NOMO-1 treated with DMSO at 0.1 percent for 48 hours (cell line): ENCODE results near the gene TRAPPC3.
"Not testable (repeated sequence)": the region's sequence is repeated elsewhere in the genome, so short reads cannot be mapped to it uniquely, and the experiment has no call there.

ENCODE experiments used
- DNase-seq: peaks from one replicate; lab custom pipeline; 2025; ENCODE audit not compliant: unreplicated experiment; lab: John Stamatoyannopoulos, UW

Gene TRAPPC3

DNA sequence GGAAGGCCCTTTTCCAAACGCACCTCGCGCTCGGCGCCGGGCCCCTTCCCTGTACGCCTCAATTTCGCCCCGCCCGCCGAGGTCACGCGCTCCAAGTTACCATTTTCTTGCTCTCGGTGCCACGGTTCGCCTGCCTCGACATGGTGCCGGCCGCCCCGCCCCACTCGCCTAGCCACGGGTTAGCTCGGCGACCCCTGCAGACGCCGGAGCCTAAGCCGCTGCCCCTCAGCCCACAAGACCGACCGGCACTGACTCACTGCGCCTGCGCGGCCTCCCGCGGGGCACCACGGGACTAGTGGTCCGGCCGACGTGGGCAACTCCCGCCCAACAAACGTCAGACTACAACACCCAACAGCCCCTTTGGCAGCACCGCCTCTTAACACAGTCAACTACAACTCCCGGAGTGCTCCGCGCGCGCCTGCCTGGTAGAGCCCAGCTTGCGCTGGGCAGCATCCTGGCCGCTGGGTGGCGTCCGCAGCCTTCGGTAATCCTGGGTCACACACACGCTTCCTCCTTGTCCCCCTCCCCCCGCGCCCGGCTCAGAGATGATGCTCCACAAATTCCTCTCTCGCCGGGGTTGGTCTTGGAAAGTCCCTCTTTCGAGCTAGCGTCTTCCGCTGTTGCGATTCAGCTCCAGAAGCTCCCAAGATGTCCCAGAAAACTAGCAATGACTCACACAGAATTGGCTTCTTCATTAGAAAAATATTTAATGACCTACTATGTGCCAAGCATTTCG, at the start of gene TRAPPC3:
Gene TRAPPC3, minus strand, starts transcription at position 250 of the 736 bp plus-strand sequence. Its CDS starts 108 bp downstream, at position 142.
- peak; percentile 100 for DNase-seq

DNA sequence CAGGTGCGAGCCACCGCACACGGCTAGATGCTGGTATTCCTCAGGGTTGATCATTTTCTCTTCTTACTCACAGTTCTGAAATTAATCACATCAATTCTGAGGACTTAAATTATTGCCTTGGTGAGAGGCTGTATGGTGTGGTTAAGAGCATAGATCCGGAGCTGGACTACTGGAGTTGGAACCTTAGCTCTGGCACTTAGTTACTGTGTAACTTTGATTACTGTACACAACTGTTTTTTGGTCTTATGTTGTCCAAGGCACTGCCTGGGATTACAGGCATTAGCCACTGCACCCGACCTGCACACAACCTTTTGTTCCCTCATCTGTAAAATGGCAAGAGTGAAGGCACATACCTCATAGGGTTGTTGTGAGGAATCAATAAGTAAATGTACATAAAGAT, 49.4 kb upstream of the TRAPPC3 start:
- DNase-seq, result no peak

DNA sequence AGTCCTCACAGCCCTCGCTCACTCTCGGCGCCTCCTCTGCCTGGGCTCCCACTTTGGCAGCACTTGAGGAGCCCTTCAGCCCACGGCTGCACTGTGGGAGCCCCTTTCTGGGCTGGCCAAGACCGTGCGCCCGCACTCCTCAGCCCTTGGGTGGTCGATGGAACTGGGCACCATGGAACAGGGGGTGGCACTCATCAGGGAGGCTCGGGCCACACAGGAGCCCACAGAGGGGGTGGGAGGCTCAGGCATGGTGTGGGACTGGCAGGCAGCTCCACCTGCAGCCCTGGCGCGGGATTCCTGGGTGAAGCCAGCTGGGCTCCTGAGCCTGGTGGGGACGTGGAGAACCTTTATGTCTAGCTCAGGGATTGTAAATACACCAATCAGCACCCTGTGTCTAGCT, 47.5 kb upstream of the TRAPPC3 start:
- DNase-seq, result not testable (repeated sequence)

DNA sequence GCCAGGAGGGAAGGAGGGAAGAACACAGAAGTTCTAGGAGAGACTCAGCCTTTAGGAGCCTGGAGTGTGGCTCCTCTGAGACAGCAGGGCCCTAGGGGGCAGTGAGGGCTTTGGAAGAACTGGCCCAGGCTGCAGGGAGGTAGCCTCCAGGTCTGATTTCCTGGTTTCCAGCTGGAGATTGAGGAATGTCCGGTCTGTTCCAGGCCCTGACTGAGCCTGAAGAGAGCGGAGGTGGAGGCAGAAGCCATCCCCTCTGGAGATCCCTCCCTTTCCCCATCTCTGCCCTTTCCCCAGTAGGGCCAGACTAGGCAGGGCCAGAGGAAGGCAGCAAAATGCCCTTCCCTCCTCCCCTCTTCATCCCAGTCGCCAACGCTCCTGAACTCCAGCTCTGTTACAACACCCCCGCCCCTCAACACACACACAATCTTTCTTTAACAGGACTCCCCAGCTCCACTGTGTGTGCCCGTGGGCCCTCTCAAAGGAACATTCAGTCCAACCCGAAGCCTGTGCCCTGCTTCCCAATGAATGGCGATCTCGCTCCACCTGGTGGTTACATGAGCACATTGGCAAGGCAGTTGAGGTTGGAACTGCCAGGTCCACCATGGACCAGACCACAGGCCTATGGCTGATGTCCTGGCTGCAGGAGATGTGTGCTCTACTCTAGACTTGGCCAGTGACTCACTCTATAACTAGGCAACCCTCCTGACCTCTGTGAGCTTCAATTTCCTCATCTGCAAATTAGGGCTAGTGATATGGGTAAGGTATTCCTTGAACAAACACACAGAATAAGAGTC, 38.7 kb upstream of the TRAPPC3 start:
- peak; percentile 80 for DNase-seq

DNA sequence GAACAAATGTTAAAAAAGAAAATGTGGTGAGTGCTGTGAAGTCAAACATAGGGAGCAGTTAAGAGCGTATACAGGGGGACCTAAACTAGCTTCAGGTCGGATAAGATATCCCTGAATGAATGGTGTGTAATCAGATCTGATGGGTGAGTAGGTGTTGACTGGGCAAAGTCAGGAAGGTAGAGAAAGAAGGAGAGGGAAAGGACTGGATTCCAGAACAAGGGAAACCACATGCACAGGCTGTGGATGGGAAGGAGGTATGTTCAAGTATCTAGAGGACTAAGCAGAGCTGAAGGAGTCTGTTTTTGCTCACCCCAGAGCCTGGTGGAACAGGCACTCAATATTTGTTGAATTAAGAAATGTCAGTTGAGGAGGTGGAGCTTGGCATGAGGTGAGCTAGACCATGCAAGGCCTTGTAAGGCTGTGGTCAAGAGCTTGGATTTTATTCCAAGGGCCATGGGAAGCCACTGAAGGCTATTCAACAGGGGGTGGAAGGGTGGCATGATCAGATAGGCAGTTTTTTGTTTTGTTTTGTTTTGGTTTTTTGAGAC, 34.1 kb upstream of the TRAPPC3 start:
- no peak for DNase-seq

DNA sequence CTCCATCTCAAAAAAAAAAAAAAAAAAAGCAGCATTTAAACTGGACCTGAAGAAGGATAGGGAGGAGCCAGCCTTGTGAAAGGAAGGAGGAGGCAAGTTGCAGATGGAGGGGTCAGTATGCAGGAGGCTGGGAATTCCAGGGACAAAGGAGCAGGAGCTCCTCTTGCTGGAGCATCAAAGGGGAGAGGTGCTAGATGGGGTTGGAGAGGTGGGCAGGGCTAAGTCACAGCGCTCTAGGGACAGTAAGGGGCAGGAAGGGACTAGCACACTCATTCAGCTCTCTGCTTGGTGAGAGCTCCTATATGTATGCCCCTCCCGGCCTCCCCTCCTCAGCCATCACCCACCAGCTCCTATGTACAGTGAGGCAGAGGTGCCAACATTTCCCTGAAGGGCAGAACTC, 33.4 kb upstream of the TRAPPC3 start:
- no peak for DNase-seq

DNA sequence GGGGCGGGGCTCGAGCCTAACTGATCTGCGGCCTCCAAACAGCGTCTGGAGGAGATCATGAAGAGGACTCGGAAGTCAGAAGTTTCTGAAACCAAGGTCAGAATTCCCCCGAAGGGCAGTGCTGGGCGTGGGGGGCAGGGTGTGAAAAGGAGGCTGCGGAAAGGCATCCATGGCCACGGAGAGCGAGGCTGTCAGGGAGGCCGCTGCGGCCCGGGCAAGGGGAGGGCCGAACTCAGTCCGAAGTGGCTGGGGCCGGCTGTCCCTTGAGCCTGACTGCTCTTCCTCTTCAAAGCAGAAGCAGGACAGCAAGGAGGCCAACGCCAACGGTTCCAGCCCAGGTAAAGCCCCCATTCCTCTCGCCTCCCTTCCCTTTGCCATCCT, 29.9 kb upstream of the TRAPPC3 start:
- no peak for DNase-seq

DNA sequence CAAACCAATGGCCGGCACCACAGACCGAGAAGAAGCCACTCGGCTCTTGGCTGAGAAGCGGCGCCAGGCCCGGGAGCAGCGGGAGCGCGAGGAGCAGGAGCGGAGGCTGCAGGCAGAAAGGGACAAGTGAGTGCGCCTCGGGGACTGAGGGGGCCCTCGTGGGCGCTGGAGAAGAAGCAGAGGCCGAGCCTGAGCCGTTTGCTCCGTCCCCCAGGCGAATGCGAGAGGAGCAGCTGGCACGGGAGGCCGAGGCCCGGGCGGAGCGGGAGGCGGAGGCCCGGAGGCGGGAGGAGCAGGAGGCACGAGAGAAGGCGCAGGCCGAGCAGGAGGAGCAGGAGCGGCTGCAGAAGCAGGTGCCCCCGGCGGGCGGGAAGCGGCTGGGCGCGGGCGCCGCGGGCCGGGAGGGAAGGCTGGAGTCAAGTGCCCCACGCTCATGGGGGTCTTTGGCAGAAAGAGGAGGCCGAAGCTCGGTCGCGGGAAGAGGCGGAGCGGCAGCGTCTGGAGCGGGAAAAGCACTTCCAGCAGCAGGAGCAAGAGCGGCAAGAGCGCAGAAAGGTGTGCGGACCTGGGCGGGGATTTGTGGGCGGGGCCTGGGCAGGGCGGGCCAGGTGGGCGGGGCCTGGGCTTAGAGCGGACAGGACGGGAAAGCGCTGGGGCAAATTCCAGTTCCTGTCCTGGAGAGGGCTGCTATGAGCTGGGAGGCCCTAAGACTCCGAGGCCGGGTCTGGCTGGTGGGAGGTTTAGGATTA, 29.4 kb upstream of the TRAPPC3 start:
- no peak for DNase-seq

DNA sequence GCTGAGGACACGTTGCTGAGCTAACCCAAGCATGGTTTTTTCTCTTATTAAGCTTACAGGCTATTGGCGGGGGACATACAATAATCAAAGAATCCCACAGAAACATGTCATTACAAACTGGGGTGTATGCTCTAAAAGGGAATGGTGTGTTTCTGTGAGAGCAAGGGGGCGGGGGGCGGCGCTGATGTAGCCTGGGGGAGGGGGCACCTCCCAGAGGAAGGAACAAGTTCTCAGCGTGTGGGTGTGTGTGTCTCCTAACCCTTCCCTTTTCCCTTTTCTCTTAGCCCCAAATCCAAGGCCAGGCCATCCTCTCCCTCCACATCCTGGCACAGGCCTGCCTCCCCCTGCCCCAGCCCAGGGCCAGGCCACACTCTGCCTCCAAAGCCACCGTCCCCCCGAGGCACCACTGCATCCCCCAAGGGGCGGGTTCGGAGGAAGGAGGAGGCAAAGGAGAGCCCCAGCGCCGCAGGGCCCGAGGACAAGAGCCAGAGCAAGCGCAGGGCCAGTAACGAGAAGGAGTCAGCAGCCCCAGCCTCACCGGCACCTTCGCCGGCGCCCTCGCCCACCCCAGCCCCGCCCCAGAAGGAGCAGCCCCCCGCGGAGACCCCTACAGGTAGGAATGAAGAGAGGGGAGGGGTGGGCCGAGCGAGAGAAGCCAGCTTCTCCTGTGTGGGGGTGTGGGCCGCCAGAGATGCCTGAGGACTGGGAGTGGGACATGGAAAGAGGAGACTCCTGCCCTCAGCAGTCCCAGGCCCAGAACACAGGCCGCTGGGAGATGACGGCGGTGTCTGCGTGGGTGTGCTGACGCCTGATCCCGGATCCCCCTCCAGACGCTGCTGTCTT, 28.5 kb upstream of the TRAPPC3 start:
- DNase-seq, result no peak

DNA sequence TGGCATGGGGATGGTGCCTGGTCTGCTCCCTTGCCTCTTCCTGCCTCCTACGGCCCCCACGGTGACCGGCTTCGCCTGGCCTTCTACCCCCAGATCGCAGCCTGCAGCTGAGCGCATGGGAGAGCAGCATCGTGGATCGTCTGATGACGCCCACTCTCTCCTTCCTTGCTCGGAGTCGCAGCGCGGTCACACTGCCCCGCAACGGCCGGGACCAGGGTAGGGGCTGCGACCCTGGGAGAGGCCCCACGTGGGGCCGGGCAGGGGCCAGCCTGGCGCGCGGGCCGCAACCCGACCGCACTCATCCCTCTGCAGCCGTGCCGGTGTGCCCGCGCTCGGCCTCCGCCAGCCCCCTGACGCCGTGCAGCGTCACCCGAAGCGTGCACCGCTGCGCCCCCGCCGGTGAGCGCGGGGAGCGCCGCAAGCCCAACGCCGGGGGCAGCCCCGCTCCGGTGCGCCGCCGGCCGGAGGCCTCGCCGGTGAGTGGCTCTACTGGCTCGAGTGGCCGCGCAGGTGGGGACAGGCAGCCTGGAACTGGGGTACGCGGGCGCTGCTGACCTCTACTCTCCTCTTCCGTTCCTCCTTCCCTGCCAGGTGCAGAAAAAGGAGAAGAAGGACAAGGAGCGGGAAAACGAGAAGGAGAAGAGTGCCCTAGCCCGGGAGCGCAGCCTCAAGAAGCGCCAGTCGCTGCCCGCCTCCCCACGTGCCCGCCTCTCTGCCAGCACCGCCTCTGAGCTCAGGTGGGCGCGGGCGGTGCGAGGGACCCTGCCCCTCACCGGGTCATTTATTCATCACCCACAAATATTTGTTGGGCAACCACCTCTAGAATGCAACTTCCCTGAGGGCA, 27.0 kb upstream of the TRAPPC3 start:
- DNase-seq, result no peak

DNA sequence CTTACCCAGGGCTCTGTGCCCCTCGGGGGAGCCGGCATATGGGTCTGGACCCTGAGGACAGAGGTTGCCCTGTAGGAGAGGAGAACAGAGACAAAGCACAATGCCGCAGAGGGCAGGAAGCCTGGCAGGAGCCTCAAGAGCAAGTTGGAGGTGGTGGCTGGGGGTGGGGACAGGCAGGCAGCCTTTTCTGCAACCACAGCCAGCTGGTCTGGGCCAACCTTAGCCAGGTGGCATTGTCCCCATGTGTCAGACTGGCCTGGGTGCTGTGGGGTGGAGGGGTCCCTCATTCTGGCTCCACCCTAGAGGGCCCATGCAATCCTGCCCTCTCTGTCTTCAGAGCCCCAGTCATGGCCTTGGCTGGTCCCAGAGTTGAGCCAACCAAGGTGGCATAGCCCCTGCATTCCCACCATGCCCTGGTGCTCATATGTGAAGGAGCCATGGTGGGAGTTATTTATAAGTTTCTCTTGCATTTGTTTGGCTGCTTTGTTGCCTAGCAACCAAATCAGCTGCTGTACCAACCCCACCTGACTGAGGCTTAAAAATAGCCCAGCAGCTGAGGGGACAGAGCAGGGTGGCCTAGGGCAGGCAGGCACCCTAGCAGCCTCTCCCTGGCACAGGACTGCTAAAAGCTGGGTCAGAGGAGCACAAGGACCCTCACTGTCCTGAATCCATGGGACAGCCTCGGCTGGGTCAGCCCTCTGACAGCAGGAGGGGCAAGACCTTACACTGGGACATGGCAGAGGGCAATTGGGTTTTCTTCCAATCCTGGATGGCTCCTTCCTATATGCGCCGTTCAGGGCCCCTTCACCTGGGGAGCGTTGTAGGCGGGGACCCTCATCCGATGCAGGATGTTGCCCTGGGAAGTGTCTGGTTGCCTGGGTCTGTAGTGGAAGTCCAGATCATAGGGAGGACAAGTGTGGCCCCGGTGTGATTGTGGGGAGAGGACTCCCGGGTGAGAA, 26.1 kb upstream of the TRAPPC3 start:
- DNase-seq, result no peak

DNA sequence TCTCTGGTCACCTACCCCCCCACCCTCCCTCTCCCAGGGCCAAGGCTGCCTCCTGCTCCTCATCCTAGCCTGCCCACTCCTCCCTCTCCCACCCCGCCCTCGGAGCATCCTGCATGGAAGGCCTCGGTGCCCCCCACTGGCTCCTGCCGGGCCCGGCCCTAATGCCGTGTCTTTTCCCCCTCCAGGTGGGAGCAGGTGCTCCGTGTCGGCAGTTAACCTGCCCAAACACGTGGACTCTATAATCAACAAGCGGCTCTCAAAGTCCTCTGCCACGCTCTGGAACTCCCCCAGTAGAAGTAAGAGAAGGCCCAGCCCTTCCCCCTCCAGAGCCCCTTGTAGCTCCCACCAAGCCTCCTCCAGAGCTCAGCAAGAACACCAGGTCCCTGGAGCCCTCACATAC, 25.4 kb upstream of the TRAPPC3 start:
- DNase-seq, result no peak

DNA sequence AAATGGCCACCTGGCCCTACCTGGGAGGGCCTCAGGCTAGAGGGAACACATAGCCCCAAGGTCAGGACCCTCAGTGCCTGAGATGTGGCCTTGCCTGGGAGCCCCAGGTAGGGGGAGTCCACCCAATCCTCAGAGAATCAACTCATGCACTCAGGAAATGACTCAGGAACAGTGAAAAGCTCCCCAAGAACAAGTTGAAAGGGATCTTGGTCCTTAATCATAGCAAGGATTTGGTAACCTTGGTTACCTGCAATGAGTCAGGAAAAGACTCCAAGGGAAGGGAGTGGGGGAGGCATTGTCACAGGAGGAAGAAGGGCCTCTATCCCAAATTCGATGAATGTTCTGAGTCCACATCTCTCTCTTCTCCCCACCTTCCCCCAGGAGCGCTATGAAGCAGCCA, 23.7 kb upstream of the TRAPPC3 start:
- DNase-seq, result no peak

DNA sequence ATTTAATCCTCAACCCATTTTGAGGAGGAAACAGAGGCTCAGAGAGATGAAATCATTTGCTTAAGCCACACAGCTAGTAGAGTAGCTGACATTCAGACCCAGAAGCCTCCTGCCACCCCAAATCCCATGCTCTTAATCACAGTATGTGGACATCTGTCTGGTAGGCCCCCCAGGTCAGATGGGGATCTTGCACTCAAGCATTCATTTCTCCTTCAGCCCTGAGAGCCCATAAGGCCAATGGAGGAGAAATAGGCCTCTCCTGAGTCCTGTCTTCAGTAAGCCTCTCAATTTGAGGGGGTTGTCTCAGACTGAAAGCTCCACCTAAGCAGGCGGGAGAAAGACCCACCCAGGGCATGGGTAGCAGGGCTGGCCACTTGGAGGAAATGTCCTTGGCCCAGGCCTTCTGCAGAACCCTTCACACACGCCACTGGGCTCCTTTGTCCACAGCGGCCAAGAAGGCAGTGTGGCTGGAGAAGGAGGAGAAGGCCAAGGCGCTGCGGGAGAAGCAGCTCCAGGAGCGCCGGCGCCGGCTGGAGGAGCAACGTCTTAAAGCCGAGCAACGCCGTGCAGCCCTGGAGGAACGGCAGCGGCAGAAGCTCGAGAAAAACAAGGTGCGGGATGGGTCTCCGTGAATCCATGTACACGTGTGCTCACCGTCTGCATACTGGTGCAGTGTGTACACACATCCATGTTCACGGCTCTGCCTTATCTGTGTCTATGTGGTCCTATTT, 22.9 kb upstream of the TRAPPC3 start:
- DNase-seq, result no peak

DNA sequence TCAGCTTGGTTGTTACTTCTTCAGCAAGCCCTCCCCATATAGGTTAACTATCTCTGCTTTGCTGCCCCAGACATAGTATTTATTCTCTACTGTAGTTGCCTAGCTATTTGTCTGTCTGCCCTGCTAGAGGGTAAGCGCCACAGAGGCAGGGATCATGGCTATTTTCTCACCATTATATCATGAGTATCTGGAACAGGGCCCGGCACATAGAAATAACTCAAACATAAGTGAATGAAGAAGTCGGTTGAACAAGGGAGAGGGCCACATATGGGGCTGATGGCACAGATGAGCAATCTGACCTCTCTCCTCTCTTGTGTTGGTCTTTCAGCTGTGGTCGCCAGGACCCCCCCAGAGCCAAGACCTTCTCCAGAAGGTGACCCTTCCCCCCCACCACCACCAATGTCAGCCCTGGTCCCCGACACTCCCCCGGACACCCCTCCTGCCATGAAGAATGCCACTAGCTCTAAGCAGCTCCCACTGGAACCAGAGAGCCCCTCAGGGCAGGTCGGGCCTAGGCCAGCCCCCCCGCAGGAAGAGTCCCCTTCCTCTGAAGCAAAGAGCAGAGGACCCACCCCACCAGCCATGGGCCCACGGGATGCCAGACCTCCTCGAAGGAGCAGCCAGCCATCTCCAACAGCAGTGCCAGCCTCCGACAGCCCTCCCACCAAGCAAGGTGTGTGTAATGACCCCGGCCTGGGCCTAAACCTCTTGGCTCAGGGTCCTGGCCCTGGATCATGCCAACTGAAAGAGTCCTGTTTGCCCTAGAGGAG, 21.5 kb upstream of the TRAPPC3 start:
- DNase-seq, result no peak

DNA sequence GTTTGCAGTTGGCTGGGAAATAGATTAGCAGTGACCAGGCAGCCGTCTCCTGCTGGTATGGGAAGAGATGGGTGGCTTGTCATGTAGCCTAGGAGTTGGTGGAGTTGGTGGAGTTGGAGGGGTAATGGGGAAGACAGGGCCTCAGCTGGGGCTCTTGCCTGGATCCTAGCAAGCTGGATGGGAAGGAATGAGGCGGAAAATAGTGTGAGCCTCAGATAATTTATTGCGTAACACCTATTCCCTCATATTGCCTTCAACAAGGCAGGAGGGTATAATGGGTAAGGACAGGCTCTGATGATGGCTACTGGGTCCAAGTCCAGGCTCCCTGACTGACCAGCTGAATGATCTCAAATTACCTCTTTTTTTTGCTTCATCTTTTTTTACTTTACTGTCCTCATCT, 19.2 kb upstream of the TRAPPC3 start:
- no peak for DNase-seq
